HEK293 (cell line): Measurements from ENCODE around the gene TCF7L1.

ENCODE experiments used
- CTCF ChIA-PET: fragments of 350-600 bp; formaldehyde crosslinking; extraction: SDS; loops from one replicate; lab custom pipeline; 2021; ENCODE audit warnings: antibody characterized with exemption; lab: Yijun Ruan, JAX
- POLR2A ChIA-PET: fragments of 300-600 bp; formaldehyde crosslinking; extraction: SDS; loops from one replicate; lab custom pipeline; 2020; ENCODE audit warnings: antibody characterized with exemption, inconsistent platforms; lab: Yijun Ruan, JAX
- H3K27ac ChIP-seq: fragments of 200-500 bp; sonication (Bioruptor generic); 2 replicates; pipeline ENCODE4 v1.5.1; 2014; ENCODE audit warnings: low read depth, low read length, control low read depth, inconsistent platforms; ENCODE audit errors: extremely low read depth
- H3K36me3 ChIP-seq, 2 experiments: fragments of 200-500 bp in 1 of 2; sonication (Bioruptor generic) in 1 of 2; 1 replicate in 1 of 2; 2 replicates in 1 of 2; pipeline ENCODE4 v1.5.1; 2014 to 2017; ENCODE audit warnings: inconsistent platforms in 2 of 2, low read length in 2 of 2; ENCODE audit not compliant: control insufficient read depth in 2 of 2, insufficient read depth in 1 of 2
- H3K4me1 ChIP-seq: fragments of 200-500 bp; sonication (Bioruptor generic); 2 replicates; pipeline ENCODE4 v1.5.1; 2014; ENCODE audit warnings: mild to moderate bottlenecking, low read length, inconsistent platforms; ENCODE audit not compliant: control insufficient read depth, insufficient read depth
- H3K4me3 ChIP-seq: 2 replicates; pipeline ENCODE4 v1.5.1; 2011; ENCODE audit warnings: low read depth, mild to moderate bottlenecking, control low read depth, low read length, moderate library complexity
- H3K9me3 ChIP-seq: fragments of 200-500 bp; sonication (Bioruptor generic); 2 replicates; pipeline ENCODE4 v1.5.1; 2014; ENCODE audit warnings: low read depth, low read length, inconsistent platforms; ENCODE audit not compliant: control insufficient read depth, insufficient read depth
- INSM2 ChIP-seq: fragments of 450-650 bp; formaldehyde crosslinking; IDR thresholded peaks from 2 replicates; pipeline ENCODE4 v1.5.1; 2016; ENCODE audit warnings: missing biosample characterization, missing genetic modification characterization
- PRDM2 ChIP-seq: fragments of 450-650 bp; formaldehyde crosslinking; IDR thresholded peaks from 2 replicates; pipeline ENCODE4 v1.5.1; 2016; ENCODE audit warnings: missing biosample characterization, missing genetic modification characterization, borderline replicate concordance
- SCRT2 ChIP-seq: fragments of 450-650 bp; formaldehyde crosslinking; IDR thresholded peaks from 2 replicates; pipeline ENCODE4 v1.5.1; 2016; ENCODE audit warnings: missing biosample characterization, missing genetic modification characterization
- ZFP69B ChIP-seq: fragments of 450-650 bp; formaldehyde crosslinking; IDR thresholded peaks from 2 replicates; pipeline ENCODE4 v1.5.1; 2016; ENCODE audit warnings: missing biosample characterization, missing genetic modification characterization
- ZNF121 ChIP-seq: fragments of 450-650 bp; formaldehyde crosslinking; IDR thresholded peaks from 2 replicates; pipeline ENCODE4 v1.5.1; 2016; ENCODE audit warnings: missing biosample characterization, missing genetic modification characterization
- ZNF138 ChIP-seq: fragments of 450-650 bp; formaldehyde crosslinking; IDR thresholded peaks from 2 replicates; pipeline ENCODE4 v1.5.1; 2016; ENCODE audit warnings: missing biosample characterization, missing genetic modification characterization, borderline replicate concordance
- ZNF239 ChIP-seq: fragments of 450-650 bp; formaldehyde crosslinking; IDR thresholded peaks from 2 replicates; pipeline ENCODE4 v1.5.1; 2016; ENCODE audit warnings: missing biosample characterization, missing genetic modification characterization
- ZNF266 ChIP-seq: fragments of 450-650 bp; formaldehyde crosslinking; IDR thresholded peaks from 2 replicates; pipeline ENCODE4 v1.5.1; 2016; ENCODE audit warnings: missing biosample characterization, missing genetic modification characterization, low read depth
- ZNF324 ChIP-seq: fragments of 450-650 bp; formaldehyde crosslinking; IDR thresholded peaks from 2 replicates; pipeline ENCODE4 v1.5.1; 2016; ENCODE audit warnings: missing biosample characterization, missing genetic modification characterization
- ZNF335 ChIP-seq: fragments of 450-650 bp; formaldehyde crosslinking; conservative IDR thresholded peaks from 2 replicates; pipeline ENCODE4 v1.5.1; 2016; ENCODE audit warnings: missing biosample characterization, missing genetic modification characterization
- ZNF398 ChIP-seq: fragments of 450-650 bp; formaldehyde crosslinking; IDR thresholded peaks from 2 replicates; pipeline ENCODE4 v1.5.1; 2017; ENCODE audit warnings: missing biosample characterization, missing genetic modification characterization
- ZNF416 ChIP-seq: fragments of 450-650 bp; formaldehyde crosslinking; IDR thresholded peaks from 2 replicates; pipeline ENCODE4 v1.5.1; 2016; ENCODE audit warnings: missing biosample characterization, missing genetic modification characterization
- ZNF433 ChIP-seq: fragments of 450-650 bp; formaldehyde crosslinking; IDR thresholded peaks from 2 replicates; pipeline ENCODE4 v1.5.1; 2016; ENCODE audit warnings: missing biosample characterization, missing genetic modification characterization, low read depth
- ZNF558 ChIP-seq: fragments of 450-650 bp; formaldehyde crosslinking; IDR thresholded peaks from 2 replicates; pipeline ENCODE4 v1.5.1; 2016; ENCODE audit warnings: missing biosample characterization, missing genetic modification characterization
- ZNF560 ChIP-seq: fragments of 450-650 bp; formaldehyde crosslinking; IDR thresholded peaks from 2 replicates; pipeline ENCODE4 v1.5.1; 2017; ENCODE audit warnings: missing biosample characterization, missing genetic modification characterization, borderline replicate concordance
- ZNF664 ChIP-seq: fragments of 450-650 bp; formaldehyde crosslinking; IDR thresholded peaks from 2 replicates; pipeline ENCODE4 v1.5.1; 2016; ENCODE audit warnings: missing biosample characterization, missing genetic modification characterization
- ZNF677 ChIP-seq: fragments of 450-650 bp; IDR thresholded peaks from 2 replicates; pipeline ENCODE4 v1.5.0; 2018; ENCODE audit warnings: missing biosample characterization, mild to moderate bottlenecking, missing genetic modification characterization, moderate library complexity
- ZSCAN30 ChIP-seq: fragments of 450-650 bp; IDR thresholded peaks from 2 replicates; pipeline ENCODE4 v1.5.1; 2018; ENCODE audit warnings: missing biosample characterization, mild to moderate bottlenecking, missing genetic modification characterization, moderate library complexity
- ZXDB ChIP-seq: fragments of 450-650 bp; formaldehyde crosslinking; IDR thresholded peaks from 2 replicates; pipeline ENCODE4 v1.5.1; 2016; ENCODE audit warnings: missing biosample characterization, missing genetic modification characterization

The TCF7L1 gene

GRCh38 chr2:85355073-85355410 lies 221.8 kb downstream of the TCF7L1 start:
- peaks cover 36 to 56% of the 10 kb centered on the region in 2 experiments for H3K36me3 ChIP-seq
- H3K4me1 ChIP-seq, result no peaks in the 10 kb centered on the region; the same call in 1 of the 2 replicates
- ChIA-PET CTCF (interaction anchor here (0.5 to 1.3 kb wide), 3 partner anchors 183 to 477 kb away, joined by 3 to 6 read pairs (median 3); no protein-coding TSS in a partner anchor), POLR2A (interaction anchor here (0.6 to 3.0 kb wide), 19 partner anchors 9 to 384 kb away, joined by 3 to 28 read pairs (median 6); partner anchors contain the start of genes C2orf68, KCMF1, MAT2A and RNF181)
- H3K27ac ChIP-seq, result peak overlapping the region; percentile 56
- H3K4me3 ChIP-seq, result peak overlapping the region; percentile 75
- TF ChIP-seq ZNF558 (tag by site-specific recombination) (no peak), ZNF335 (tag by site-specific recombination) (0 out of 2 replicates have a peak, but pooled peaks have one; percentile 10), ZNF560 (tag by site-specific recombination) (no peak), ZSCAN30 (tag by site-specific recombination) (no peak), ZNF664 (tag by site-specific recombination) (no peak), INSM2 (no peak)
- H3K9me3 ChIP-seq, result no peaks in the 10 kb centered on the region

GRCh38 chr2:85355521-85355920 lies 222.3 kb downstream of the TCF7L1 start:
- Histone ChIP-seq H3K9me3 (no peaks in the 10 kb centered on the region), H3K27ac (no peak overlapping the region), H3K4me1 (no peaks in the 10 kb centered on the region; the same call in 1 of the 2 replicates), H3K4me3 (no peak overlapping the region), H3K36me3 (peaks cover 38 to 51% of the 10 kb centered on the region in 2 experiments)
- CTCF ChIA-PET, result interaction anchor here (0.5 to 1.0 kb wide), 2 partner anchors 16 to 183 kb away, joined by 3 read pairs; no protein-coding TSS in a partner anchor
- TF ChIP-seq ZNF416, result no peak
- TF ChIP-seq, all 188 proteins: peak for 0
- POLR2A ChIA-PET, result interaction anchor here (1.0 to 3.0 kb wide), 6 partner anchors 10 to 196 kb away, joined by 3 to 28 read pairs (median 12); partner anchors contain the start of genes MAT2A and TGOLN2

GRCh38 chr2:85356186-85356585 lies 223.0 kb downstream of the TCF7L1 start:
- TF ChIP-seq PRDM2 (tag by site-specific recombination) (no peak), SCRT2 (tag by site-specific recombination) (no peak), ZNF324 (no peak), ZNF138 (no peak), ZNF239 (tag by site-specific recombination) (no peak), ZXDB (tag by site-specific recombination) (no peak), ZNF677 (no peak), ZNF121 (no peak), ZNF266 (no peak), ZFP69B (no peak), ZNF398 (tag by site-specific recombination) (no peak), ZNF433 (tag by site-specific recombination) (no peak)
- no peaks in the 10 kb centered on the region for H3K9me3 ChIP-seq
- no peaks in the 10 kb centered on the region; the same call in 1 of the 2 replicates for H3K4me1 ChIP-seq
- CTCF ChIA-PET, result interaction anchor here (1.0 kb wide), 1 partner anchor 17 kb away, joined by 3 read pairs; no protein-coding TSS in a partner anchor
- H3K27ac ChIP-seq, result no peak overlapping the region
- no peak overlapping the region for H3K4me3 ChIP-seq
- peaks cover 34 to 48% of the 10 kb centered on the region in 2 experiments for H3K36me3 ChIP-seq
- POLR2A ChIA-PET, result no interaction called here
